Measurements from ENCODE around the gene SIGLEC8. TPM values are rescaled to one million over a fixed set of nuclear protein-coding genes. Genes with fewer than 3 reads are reported as not detected.

The SIGLEC8 gene
- total RNA-seq = not detected in 2 replicates

DNA sequence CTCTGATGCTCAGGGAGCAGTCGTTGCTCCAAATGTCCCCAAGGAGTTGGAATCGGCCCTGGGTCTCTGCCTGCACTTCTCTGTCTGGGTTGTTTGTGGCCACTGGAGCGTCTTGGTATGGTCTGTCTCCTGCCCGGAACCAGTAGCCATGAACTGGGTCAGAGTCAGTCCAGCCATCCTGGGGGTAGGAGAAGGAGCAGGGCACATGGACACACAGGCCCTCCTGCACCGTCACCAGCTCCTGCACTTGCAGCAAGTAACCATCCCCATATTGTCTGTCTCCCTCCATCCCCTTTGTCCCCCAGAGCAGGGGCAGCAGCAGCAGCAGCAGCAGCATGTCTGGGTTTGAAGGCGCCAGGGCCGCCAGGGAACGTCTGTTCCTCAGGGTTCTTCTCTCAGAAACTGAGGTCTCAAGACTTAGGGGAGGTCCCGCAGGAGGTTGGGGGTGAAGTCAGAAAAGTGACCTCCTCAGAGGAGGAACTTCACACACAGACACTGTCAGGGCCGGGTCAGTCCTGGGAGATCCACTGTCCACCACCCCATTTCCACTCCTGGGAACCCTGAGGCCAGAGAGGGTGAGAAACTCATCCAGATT is at the start of gene SIGLEC8:
Gene SIGLEC8 (minus strand): TSS at position 404 of the 595 bp plus-strand sequence. CDS start 67 bp downstream, at position 337.

GRCh38 chr19:51501594-51502263 is 43.5 kb upstream of the SIGLEC8 start, which contains the start of gene SIGLEC12:
SIGLEC12 (minus strand) TSS chr19:51501800; CDS start chr19:51501733, 67 bp downstream.

DNA sequence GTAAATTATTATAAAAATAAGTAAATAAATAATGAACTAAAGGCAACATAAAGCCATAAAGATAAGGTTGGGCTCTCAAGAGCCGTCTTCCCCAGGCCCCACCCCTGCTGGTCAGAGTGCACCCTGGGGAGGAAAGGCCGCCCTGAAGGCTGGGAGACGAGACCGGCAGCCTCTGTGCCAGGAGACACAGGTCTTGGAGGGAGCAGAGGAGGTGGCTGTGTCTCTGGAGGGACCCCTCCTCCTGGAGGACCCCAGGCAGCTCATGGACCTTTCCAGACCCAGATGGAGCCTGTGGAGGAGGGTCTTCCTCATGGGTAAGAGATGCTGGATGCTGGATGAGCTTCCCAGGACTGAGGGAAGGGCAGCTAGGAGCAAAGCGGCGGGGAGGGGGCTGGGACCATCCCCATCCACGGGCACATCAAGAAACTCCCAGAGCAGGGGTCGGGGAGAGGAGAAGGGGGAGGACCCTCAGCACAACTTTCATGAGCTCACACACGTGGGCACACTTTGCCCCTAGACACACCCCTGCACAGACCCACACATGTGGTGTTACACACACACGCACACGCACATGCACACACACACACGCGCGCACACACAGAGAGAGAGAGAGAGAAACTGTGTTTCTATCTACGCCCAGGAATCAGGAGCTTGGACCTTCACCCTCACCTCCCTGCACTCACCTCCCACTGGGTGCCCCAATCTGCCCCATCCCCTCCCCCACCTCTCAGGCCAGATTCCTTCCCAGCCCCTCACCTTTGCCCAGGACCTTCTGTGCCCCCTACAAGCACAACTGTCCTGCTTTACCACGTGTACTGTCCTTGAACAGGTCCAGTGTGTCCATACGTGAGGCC is 20.4 kb upstream of the SIGLEC8 start, which contains the start of gene CEACAM18:
Gene CEACAM18 (plus strand): TSS at position 159 of the 854 bp plus-strand sequence.

DNA sequence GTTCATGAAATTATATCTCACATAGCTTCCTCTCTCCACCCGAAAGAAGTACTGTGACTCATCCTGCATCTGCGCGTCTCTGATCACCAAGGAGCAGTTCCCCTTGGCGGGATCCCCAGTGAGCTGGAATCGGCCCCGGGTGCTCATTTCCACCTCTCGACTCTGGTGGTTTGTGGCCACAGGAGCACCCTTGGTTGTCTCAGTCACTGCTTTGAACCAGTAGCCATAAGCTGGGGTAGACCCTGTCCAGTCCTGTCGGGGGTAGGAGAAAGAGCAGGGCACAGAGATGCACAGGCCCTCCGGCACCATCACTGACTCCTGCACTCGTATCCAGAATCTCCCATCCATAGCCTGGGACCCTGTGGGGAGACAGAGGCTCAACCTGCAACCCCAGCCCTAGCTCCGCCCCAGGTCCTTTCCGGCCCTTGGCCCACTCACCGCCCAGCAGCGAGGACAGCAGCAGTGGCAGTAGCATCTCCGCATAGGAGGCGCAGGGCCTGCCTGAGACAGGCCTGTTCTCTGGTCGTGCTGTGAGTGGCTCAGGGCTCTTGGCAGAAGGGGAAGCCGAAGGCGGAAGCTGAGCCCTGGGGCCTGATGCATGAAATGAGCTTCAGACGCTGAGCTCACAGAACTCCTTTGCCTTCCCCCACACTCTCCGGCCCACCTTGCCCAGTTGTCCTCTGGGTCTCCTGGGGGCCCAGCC is 41.0 kb downstream of the SIGLEC8 start, which contains the start of gene SIGLEC10:
Gene SIGLEC10 (minus strand): TSS at position 536 of the 703 bp plus-strand sequence. CDS start 61 bp downstream, at position 475.

Other genes with a start within 250 kb of the SIGLEC8 start
- not detected in 2 replicates for gene CD33, start 233.4 kb downstream of the SIGLEC8 start, total RNA-seq
- not detected in 2 replicates for gene SIGLECL1, start 207.4 kb downstream of the SIGLEC8 start, total RNA-seq
- gene IGLON5, start 146.8 kb downstream of the SIGLEC8 start, total RNA-seq = not detected in 2 replicates
- under 0.01 and 0.06 TPM in 2 replicates for gene VSIG10L, start 116.3 kb downstream of the SIGLEC8 start, total RNA-seq
- gene ETFB, start 92.1 kb downstream of the SIGLEC8 start, total RNA-seq = 77.5 and 117 TPM in 2 replicates
- gene CLDND2, start 89.5 kb downstream of the SIGLEC8 start, total RNA-seq = not detected in 2 replicates
- not detected in 2 replicates for gene NKG7, start 85.8 kb downstream of the SIGLEC8 start, total RNA-seq
- not detected in 2 replicates for gene LIM2, start 70.5 kb downstream of the SIGLEC8 start, total RNA-seq
- not detected in 2 replicates for gene C19orf84, start 67.9 kb downstream of the SIGLEC8 start, total RNA-seq
- gene SIGLEC10, start 40.8 kb downstream of the SIGLEC8 start, total RNA-seq = not detected in 2 replicates
- not detected in 2 replicates for gene CEACAM18, start 20.1 kb upstream of the SIGLEC8 start, total RNA-seq
- gene SIGLEC12, start 43.3 kb upstream of the SIGLEC8 start, total RNA-seq = not detected in 2 replicates
- not detected in 2 replicates for gene SIGLEC6, start 73.2 kb upstream of the SIGLEC8 start, total RNA-seq
- gene ZNF175, start 112.8 kb upstream of the SIGLEC8 start, total RNA-seq = 2.6 and 7.4 TPM in 2 replicates
- not detected in 2 replicates for gene SIGLEC5, start 171.9 kb upstream of the SIGLEC8 start, total RNA-seq
- gene SIGLEC14, start 188.4 kb upstream of the SIGLEC8 start, total RNA-seq = 0.13 TPM in 1 of 2 replicates, not detected in the other
- gene SPACA6, start 234.9 kb upstream of the SIGLEC8 start, total RNA-seq = 4.7 and 8.5 TPM in 2 replicates

All from bladder microvascular endothelial cell (primary cell).